HG02870 (cell line): ENCODE data around the gene NEBL.

Source experiments
- ATAC-seq: cut with Tn5 transposase; IDR thresholded peaks from one replicate; pipeline ENCODE4 v1.9.1; 2021; ENCODE audit warnings: mild to moderate bottlenecking, moderate library complexity; ENCODE audit not compliant: unreplicated experiment

The NEBL gene

DNA sequence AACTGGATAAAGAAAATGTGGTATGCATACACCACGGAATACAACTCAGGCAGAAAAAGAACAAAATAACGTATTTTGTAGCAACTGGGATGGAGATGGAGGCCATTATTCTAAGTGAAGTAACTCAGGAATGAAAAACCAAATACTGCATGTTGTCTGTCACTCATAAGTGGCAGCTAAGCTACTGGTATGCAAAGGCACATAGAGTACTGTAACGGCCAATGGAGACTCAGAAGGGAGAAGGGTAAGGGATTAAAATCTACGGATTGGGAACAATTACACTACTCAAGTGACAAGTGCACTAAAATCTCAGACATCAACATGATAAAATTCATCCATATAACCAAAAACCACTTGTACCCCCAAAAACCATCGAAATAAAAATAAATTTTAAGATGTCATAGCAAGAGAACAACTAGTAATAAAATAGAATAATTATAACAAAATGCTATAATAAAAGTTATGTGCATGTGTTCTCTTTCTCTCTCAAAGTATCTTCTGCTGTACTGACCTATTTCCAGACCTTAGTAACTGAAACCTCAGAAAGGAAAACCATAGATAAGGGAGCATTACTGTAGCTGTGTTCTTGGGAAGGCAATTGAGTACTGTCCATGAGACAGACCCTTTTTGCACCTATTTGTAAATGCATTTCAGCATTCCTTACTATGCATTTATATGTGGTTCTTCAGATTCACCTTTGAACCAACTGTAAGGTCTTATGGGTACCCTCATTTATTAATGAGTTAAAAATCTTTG lies 6.7 kb upstream of the NEBL start:
- no peak for ATAC-seq

DNA sequence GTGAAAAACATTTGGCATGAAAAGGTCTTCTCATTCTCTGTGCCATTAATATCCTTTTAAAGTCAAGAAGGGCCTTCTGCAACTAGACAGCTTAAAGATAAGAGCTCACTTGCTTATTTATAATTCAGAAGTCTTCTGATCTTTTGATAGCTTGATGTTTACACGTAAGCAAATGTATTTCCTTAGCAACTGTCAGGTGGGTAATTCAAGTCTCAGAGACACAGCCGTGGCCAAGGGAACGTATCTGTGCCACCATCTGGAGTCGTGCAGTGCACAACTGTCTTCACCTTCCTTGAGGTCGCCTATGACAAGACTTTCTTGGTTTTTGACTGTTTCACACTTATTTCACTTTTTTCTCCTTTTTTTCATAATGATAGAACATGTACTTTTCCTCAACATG lies 4.0 kb upstream of the NEBL start:
- no peak for ATAC-seq

DNA sequence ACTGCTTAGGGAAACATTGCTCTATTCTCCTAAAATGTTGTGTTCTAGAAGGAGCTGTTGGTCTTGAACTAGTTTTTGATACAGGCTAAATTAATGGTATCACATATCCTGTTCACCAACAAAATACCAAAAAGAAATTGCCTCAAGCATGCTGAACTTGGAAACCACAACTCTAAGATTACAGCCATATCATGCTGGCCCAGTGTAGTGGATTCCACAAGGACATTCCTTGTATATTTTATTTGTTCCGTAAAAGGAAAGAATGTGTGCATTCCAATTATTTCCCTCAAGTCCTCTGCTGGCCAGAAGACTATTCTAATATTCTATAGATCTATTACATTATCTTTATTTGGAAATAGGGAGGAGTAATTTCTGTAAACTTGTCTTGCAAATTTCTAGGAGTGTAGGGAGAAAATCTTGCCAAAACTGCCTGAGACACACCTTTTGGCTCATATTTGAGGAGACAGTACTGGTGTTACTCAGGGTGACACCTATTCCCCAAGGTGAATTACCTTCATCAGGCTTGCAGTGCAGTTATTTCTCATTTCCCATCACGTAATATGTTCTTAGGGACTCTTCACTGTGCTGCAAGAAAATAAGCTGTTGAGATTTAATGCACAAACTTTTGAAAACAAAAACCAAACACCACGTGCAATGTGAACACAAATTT lies 1.9 kb upstream of the NEBL start:
- no peak for ATAC-seq

DNA sequence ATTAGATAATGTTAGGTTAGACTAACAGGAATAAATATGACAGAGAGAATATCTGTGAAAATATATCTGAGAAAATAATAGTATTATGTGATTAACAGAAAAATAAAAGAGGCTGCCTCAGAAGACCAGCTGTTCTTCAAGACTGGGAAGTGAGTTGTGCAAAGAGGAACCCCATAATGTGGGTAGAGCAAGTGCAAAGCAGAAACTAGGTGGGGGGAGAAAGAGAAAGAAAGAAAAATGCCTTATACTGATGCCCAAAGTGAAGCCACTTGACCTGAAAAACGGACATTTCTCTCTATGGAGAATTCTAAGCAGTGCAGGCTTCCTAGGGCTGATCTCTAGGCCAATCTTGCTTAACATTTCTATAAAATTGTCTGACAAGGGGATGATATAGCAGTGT lies 3.8 kb downstream of the NEBL start:
- no peak for ATAC-seq

DNA sequence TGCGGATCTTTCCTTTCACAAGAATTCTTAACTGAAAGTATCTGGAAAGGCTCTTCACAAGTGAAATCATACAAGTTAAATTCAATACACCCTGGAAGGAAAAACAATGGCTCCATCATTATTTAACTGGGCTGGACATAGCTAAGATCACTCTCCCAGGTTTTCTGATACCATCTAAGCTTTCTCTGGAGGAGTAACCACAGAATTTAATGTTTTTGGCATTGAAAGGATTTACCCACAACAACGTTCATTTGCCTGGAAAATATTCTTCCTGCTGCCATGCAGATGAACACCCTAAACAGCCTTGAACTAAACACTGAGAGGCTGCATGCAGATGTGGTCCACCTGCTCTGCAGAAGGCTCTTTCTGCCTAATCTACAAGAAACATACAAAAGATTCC lies 4.3 kb downstream of the NEBL start:
- ATAC-seq = no peak

DNA sequence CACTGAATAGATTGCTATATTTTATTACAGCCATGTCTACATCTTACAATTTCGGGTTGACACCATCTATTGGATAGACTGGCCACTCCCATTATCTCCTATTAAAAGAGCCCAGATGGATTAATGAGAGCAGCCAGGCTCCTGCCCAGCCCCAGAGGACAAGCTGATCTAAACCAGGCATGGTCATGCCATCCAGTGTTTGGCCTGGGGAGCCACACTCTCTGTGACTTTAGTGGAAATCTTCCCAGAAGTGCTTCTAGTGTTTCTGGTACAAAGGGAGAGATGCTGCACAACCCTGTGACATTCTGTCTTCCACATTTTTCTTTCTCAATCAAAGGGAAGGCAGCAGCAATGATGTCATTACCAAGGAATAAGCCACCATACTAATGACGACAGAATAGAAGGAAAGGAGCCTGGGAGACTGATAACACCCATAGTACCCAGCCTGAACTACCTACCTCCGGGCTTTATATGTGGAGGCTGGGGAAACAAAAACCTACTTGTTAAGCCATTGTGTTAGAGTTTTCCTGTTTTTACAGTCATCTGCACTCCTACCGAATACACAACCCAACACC lies 5.0 kb downstream of the NEBL start:
- ATAC-seq = no peak

DNA sequence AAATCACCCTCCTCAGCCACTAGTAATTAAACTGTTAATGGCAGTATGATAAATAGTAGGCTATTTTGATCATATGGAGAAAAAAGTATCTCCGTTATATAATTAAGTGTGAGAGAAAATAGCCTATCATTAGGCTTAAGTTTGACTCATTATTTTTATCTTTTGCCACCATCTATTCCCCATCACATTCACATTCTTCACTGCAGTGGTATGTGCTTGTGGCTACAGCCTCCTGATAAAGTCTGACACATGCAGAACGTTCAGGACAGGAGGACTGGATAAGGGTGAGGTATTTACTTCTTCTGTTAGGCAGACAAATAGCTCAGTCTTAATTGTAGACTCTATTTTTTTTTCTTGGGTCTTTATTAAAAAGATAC lies 5.8 kb downstream of the NEBL start:
- no peak for ATAC-seq

DNA sequence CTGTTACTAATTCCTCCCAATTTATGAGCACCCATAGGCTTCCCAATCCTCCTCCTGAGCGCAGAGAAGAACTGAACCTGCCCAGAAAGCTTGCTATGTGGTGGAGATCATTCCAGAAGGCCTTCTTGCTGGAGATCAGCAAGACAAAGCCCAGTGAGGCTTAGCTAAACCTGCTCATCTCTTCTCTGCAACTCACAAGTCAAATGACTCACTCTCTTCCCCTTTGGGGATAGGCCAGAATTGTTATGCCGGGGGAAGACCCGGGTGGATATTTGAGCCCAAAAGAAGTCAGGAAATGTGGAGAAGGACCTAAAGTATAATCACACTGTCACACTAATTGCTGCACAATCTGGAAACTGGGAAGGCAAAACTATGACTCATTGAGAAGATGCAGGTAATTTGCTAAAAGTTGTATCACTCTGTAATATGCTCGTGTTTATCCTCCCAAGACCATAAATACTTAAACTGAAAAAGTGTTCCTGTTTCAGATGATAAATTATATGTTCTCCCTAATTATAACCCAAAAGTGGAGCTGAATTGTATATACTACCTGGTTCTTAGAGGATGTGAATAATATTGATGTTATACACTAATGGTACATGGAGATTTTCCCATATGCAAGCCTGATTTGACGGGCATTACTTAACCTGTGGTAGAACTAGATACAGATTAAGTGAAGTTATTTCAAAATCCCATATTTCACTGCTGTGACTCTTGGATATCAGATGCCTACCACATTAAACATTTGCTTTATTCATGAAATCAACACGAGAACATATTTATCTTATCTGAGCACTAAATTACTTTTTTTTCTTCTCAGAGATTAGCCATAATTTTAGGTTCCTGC lies 6.4 kb downstream of the NEBL start:
- ATAC-seq = no peak

DNA sequence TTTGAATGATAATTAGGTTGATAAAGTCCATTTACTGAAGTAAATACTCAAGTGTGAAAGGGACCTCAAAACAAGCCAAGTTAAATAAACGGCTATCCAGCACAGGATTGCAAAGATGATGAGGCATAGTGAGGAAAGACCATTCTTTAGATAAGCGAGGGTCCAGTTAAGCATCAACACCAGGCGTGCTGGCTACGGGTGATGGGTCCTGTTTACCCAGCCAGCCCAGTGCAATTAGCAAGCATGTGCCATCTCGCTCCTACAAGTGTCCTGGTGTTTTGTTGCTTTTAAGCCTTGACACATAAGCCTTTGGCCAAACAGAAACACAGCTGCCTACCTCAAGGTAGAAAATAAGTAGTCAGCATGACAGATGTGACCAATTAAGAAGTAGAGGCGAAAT lies 7.1 kb downstream of the NEBL start:
- ATAC-seq = no peak

DNA sequence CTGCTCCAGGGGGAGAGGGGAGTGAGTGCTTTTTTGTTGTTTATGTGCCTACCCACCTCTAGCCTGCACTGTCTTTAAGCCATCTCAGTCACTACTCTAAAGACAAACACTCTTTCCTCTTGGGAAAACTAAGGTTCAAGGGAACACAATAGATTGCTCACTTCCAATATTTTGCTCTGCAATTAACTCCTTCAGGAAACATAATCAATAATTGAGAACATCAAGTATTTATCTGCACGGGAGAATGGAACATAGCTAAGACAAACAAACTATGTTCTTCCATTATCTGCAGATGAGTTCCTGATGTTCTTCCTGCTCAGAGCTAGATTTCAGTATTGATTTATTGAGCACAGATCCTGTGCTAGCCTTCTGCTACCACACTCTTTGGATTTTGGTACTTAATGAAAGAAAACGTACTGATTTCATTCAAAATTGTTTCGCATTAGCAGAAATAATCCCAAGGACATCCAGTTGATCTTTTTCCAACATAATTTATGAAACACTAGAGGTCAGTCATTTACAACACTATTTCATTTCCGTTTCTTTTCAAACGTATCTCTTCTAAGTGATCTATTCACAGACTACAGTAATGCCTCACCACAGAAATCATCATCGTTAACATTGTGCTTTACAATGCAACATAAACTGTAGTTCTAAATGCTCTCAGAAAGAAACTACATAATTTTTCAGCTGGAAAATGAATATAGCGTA lies 8.3 kb downstream of the NEBL start:
- no peak for ATAC-seq

DNA sequence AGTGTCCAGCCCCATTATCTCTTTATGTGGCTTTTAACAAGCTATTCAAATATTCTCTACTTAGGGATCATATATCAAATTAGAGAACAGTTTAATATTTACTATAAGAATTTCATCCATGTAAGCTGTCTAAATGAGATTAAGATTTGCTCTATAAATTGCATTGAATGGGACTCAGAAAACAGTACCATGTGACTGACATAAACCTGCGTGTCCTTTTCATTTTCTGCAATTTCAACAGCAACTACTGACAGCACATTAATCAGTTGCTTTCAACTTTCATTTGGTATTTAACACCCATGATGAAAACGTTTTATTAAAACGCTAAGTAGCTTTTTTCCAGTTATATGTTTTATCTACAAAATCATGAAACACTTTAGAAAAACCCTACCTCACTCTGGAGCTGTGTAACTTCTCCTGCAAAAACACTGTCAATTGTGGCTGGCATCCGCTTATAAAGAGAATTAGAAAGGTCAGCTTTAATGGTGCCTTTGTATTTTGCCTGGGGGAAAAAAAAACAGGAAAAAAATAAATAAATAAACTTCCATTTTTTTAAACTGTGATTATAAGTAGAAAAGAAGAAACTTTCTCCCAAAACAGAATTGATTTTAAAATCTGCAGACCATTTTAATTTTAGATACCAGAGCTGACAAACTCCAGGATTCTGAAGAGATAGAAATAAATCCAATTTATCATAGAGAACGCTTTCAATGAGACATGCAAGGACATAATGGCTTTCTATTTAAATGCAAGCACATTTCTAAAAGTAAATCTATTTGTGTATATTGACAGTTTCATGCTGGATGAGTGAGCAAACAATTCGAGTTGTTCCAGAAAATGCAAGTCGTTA lies 9.2 kb downstream of the NEBL start:
- no peak for ATAC-seq

DNA sequence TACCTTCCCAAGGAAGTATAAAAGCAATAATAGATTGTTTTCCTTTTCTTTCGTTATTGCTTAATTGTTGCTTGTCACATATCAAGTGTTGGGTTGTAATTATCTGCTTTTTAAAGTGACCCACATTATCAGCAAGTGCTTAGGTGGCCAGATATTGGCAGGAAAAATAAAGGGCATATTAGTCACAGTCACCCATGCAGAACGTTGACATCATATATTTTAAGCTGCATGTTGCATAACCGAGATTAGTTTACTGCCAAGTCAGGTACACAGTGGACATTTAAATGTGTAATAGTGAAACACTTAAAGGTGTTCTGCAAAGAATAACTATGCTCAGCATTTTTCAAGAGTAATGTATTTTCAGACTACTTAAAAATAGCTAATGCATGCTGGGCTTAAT lies 11.4 kb downstream of the NEBL start:
- no peak for ATAC-seq

DNA sequence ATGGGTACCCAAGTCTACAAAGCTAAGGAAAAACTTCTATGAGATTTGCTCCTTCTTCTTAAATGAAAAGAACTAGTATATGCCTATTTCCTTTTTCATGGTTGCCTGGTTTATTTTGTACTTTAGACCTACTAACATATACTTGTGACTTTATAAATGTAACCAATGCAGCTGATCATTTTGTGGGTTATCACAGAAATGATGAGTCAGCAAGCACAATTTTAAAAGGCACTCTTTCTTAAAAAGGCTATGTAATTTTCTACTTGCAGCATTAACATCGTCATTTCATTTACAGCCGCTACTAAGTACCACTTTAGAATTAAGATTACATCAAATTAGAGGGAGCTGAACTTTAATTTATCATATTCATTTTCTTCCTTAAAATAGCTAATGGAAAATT lies 13.6 kb downstream of the NEBL start:
- no peak for ATAC-seq

DNA sequence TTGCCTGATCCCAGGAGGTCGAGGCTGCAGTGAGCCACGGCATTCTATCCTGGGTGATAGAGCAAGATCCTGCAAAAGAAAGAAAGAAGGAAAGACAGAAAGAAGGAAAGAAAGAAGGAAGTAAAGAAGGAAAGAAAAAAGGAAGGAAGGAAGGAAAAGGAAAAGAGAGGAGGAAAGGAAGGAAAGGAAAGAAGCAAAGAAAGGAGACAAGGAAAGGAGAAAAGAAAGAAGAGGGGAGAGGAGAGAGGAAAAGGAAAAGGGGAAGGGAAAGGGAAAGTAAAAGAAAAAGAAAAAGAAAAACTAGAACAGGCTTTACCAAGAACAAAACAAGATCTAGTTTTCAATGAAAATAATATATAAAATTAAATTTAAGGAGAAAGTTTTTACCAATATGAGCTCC lies 15.0 kb downstream of the NEBL start:
- no peak for ATAC-seq

DNA sequence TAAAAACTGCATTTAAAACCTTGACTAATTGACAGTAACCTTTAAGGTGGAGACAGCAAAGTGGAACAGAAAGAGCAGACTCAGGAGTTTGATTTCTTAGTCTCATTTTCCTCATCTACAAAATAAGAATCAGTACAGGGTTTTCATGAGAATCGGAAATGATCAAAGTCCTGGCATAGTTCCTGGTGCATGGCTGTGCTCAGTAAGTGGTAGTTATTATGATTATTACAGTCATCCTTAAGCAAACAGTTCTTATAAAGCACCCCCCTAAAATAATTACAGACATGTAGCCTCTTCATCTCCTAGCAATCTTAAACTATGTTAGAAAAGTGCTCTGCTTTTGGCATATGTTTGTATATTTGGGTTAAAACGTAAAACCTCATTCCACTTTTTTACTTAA lies 18.0 kb downstream of the NEBL start:
- ATAC-seq = no peak

DNA sequence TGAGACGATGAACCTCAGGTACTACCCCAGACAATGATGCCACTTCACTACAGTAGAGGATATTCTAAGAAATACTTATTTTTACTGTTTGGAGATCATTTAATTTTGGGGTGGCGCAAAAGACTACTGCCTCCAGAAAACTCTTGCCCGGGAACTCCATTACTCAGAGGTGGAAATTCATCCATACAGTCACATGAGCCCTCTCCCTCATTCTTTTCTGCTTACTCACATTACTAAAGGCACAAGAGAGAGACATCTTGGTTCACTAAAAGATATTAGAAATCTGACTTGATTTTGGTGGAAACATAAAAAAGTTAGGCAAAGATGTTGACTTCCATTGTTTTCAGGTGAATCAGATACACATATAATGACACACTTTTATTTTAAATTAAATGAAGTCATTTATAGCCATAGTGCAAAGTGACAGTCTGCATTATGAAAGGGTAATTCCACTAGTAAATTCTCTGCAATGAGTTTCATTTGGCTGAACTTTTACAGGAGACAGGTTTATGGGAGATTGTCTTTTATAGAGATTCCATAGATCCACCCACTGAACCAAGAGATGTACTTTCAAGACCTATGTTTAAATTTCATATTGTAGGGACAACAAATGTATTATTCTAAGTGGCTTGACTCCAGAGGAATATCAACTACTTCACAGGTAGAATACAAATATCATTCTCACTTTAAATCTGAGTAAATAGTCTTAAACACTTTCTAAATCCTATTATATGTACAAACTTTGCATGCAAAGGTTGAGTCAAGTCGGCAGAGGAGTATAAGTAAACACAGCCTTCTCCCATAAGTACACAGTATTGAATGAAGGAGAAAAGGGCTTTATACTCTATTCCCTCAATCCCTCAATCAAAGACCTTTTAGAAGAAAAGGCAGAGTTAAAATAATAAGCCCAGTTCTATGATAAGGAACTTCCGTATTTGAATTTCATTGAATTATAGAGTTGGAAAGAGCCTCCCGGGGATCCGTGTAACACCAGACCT lies 18.8 kb downstream of the NEBL start:
- no peak for ATAC-seq

DNA sequence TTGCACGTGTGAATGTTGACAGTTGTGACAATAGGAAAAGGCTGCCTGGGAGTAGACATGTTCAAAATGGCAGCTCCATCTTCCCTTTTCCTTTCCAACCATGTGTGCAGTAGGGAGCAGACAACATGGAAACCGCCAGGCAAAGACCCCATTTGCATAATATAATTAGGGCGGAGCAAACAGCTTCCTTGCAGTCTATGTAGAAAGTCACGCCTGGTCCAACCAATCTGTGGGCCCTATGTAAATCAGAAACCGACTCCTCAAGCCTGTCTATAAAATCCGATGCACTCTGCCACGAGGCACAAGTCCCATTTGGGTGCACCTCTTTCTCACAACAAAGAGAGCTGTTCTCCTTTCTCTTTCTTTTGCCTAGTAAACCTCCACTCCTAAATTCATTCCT lies 19.6 kb downstream of the NEBL start:
- no peak for ATAC-seq

DNA sequence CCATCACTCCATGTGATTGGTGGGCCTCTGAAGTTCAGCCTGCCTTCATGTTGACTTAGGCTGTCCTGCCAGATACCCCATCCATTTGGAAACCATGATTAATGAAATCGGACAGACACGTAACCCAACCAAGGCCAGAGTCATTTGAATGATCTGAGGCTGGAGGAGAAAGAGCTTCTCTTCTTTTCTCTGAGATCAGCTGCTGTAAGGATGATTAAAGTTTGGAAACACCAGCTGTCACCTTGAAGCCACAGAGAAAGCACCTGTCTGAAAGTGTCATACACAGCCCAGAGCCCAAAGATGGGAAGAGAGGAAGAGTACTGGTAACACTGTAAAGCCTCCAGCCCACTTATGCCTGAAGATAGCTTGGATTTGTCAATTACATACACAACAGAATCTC lies 22.9 kb downstream of the NEBL start:
- no peak for ATAC-seq

DNA sequence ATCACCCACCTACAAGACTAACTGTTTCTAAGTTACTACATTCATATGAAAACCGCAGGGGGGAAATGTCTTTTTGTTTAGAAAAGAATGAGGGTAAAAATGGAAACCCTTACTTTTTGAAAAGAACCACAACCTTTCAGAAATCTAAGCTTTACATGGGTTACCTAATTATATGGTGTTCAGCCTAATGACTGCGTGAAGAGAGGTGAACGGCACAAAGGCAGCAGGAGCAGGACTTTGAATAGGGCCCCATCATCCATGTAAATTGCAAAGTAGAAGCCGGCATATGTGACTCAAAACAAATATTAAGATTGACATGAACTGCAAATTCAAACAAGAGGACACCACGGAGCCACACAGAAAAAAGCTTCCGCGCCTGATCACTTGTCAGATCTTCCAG lies 25.1 kb downstream of the NEBL start:
- no peak for ATAC-seq
